Activated CD4-positive, alpha-beta T cell treated with anti-CD3 and anti-CD28 coated beads, Interleukin-2, amount 50 U/mL, for 24 hours (primary cell): ENCODE data around the gene CARD11.
"Not testable (repeated sequence)": the region's sequence is repeated elsewhere in the genome, so short reads cannot be mapped to it uniquely, and the experiment has no call there.

ENCODE experiments used
- DNase-seq, 2 donors: peaks; one replicate each; pipeline ENCODE4 v3.0.0-alpha.2; 2020; ENCODE audit warnings: low read depth in 1 of 2, low spot score in 1 of 2

CARD11 gene

GRCh38 chr7:3021825-3022224, 21.8 kb downstream of the CARD11 start:
- DNase-seq, result no peak

GRCh38 chr7:3021224-3021623, 22.4 kb downstream of the CARD11 start:
- not testable (repeated sequence) for DNase-seq

GRCh38 chr7:3020416-3020815, 23.3 kb downstream of the CARD11 start:
- DNase-seq, result no peak

- no peak for DNase-seq
These were observed 23.9 kb downstream of the CARD11 start for GRCh38 chr7:3019801-3020200.

- DNase-seq, result no peak
These were observed 29.5 kb downstream of the CARD11 start for GRCh38 chr7:3013975-3014792.

GRCh38 chr7:3011211-3011852, 32.3 kb downstream of the CARD11 start:
- DNase-seq, result no peak

GRCh38 chr7:3010161-3010560, 33.5 kb downstream of the CARD11 start:
- no peak for DNase-seq

- no peak for DNase-seq
These were observed 34.6 kb downstream of the CARD11 start for GRCh38 chr7:3009086-3009485.

GRCh38 chr7:3008386-3008785, 35.3 kb downstream of the CARD11 start:
- no peak for DNase-seq

GRCh38 chr7:3007696-3008095, 36.0 kb downstream of the CARD11 start:
- no peak for DNase-seq

- DNase-seq, result no peak
These were observed 38.4 kb downstream of the CARD11 start for GRCh38 chr7:3005257-3005656.

GRCh38 chr7:3003936-3004335, 39.7 kb downstream of the CARD11 start:
- DNase-seq, result no peak

GRCh38 chr7:3002631-3003030, 41.0 kb downstream of the CARD11 start:
- DNase-seq, result no peak

GRCh38 chr7:3000566-3000965, 43.1 kb downstream of the CARD11 start:
- no peak for DNase-seq

GRCh38 chr7:2999078-2999500, 44.6 kb downstream of the CARD11 start:
- no peak for DNase-seq

GRCh38 chr7:2997014-2997413, 46.7 kb downstream of the CARD11 start:
- no peak for DNase-seq

GRCh38 chr7:2996141-2996540, 47.5 kb downstream of the CARD11 start:
- no peak for DNase-seq

GRCh38 chr7:2993868-2994267, 49.8 kb downstream of the CARD11 start:
- DNase-seq, result no peak

GRCh38 chr7:2993396-2993795, 50.3 kb downstream of the CARD11 start:
- DNase-seq, result no peak

GRCh38 chr7:2990949-2991470, 52.7 kb downstream of the CARD11 start:
- DNase-seq, result no peak

GRCh38 chr7:2986561-2986960, 57.1 kb downstream of the CARD11 start:
- DNase-seq, result no peak

GRCh38 chr7:2985866-2986265, 57.8 kb downstream of the CARD11 start:
- no peak for DNase-seq
